GM10266 (cell line): ENCODE results near the gene KPNA2.
"Not testable (repeated sequence)": the region's sequence is repeated elsewhere in the genome, so short reads cannot be mapped to it uniquely, and the experiment has no call there.

ENCODE experiments used
- DNase-seq: peaks from one replicate; pipeline ENCODE4 v3.0.0; 2012; ENCODE audit errors: extremely low spot score
- TF ChIP-seq, protein P1 (sequence below): IDR thresholded peaks from 2 replicates; pipeline ENCODE4 v1.5.1; 2012; ENCODE audit warnings: mild to moderate bottlenecking, low read depth; ENCODE audit not compliant: control insufficient read depth, insufficient read depth; ENCODE audit errors: missing control alignments

Gene KPNA2

DNA sequence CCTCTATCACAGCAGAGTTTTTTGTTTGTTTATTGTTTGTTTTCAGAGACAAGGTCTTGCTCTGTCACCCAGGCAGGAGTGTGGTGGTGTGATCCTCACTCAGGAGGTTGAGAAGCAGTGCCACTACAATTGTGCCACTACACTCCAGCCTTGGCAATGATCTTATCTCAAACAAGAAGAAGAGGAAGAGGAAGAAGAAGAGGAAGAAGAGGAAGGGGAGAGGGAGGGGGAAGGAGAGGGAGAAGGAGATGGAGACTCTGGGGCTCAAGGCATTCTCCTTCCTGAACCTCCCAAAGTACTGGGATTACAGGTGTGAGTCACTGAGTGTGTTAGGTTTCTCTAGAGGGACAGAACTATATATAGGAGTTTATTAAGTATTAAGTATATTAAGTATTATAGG is 22.1 kb upstream of the KPNA2 start:
- no peak for DNase-seq
- TF ChIP-seq, protein P1, sequence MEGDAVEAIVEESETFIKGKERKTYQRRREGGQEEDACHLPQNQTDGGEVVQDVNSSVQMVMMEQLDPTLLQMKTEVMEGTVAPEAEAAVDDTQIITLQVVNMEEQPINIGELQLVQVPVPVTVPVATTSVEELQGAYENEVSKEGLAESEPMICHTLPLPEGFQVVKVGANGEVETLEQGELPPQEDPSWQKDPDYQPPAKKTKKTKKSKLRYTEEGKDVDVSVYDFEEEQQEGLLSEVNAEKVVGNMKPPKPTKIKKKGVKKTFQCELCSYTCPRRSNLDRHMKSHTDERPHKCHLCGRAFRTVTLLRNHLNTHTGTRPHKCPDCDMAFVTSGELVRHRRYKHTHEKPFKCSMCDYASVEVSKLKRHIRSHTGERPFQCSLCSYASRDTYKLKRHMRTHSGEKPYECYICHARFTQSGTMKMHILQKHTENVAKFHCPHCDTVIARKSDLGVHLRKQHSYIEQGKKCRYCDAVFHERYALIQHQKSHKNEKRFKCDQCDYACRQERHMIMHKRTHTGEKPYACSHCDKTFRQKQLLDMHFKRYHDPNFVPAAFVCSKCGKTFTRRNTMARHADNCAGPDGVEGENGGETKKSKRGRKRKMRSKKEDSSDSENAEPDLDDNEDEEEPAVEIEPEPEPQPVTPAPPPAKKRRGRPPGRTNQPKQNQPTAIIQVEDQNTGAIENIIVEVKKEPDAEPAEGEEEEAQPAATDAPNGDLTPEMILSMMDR, result no peak

DNA sequence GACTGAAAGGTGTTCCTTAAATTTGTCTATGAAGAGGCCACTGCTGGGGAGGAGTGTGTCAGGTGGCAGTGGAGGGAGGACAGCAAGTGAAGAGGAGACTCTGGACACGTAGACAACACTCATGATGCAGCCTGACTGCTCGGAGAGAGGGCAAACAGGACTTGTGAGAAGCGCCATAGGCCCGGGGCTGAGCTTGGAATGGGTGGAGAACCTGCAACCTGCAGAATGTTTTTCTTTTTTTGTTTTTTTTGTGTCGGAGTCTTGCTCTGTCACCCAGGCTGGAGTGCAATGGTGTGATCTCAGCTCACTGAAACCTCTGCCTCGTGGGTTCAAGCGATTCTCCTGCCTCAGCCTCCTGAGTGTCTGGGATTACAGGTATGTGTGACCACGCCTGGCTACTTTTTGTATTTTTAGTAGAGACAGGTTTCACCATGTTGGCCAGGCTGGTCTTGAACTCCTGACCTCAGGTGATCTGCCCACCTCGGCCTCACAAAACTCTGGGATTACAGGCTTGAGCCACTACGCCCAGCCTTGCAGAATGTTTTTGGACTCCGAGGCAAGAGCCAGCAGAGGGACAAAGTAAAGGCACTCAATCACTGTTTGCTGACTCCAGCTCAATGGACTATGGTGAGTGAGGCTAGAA is 20.3 kb upstream of the KPNA2 start:
- DNase-seq, result no peak
- TF ChIP-seq, protein P1, result no peak

DNA sequence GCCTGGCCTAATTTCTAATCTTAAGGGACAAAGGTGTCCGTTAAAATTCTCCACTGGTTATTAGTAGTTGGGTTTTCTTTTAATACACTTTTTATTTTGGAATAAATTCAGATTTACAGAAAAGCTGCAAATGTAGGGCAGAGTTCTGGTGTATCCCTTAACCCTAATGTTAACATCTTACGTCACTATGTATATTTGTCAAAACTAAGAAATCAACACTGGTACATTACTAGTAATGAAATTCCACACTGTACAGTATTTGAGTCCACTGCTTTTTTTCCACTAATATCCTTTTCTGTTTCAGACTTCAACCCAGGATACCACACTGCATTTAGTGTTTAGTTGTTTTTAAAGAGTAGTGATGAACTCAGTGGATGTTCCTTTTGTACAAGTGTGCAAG is 18.7 kb upstream of the KPNA2 start:
- TF ChIP-seq, protein P1, result no peak
- DNase-seq, result no peak

DNA sequence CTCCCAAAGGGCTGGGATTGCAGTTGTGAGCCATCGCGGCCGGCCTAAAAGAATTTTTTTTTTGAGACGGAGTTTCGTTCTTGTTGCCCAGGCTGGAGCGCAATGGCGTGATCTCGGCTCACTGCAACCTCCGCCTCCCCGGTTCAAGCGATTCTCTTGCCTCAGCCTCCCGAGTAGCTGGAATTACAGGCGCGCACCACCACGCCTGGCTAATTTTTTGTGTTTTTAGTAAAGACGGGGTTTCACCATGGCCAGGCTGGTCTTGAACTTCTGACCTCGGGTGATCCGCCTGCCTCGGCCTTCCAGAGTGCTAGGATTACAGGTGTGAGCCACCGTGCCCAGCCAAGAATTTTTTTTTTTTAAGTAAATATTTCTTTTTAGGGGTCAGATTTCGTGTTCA is 17.0 kb upstream of the KPNA2 start:
- not testable (repeated sequence) for DNase-seq

DNA sequence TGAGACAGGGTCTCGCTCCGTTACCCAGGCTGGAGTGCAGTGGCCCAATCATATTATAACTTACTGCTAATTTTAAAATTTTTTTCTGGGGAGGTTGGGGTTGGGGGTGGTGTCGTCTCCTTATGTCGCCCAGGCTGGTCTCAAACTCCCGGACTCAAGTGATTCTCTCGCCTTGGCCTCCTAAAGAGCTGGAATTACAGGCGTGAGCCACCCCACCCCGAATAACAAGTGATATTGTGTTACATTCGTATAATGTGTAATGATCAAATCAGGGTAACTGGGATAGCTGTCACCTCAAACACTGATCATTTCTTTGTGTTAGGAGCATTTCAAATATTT is 16.2 kb upstream of the KPNA2 start:
- TF ChIP-seq, protein P1, result no peak
- no peak for DNase-seq

DNA sequence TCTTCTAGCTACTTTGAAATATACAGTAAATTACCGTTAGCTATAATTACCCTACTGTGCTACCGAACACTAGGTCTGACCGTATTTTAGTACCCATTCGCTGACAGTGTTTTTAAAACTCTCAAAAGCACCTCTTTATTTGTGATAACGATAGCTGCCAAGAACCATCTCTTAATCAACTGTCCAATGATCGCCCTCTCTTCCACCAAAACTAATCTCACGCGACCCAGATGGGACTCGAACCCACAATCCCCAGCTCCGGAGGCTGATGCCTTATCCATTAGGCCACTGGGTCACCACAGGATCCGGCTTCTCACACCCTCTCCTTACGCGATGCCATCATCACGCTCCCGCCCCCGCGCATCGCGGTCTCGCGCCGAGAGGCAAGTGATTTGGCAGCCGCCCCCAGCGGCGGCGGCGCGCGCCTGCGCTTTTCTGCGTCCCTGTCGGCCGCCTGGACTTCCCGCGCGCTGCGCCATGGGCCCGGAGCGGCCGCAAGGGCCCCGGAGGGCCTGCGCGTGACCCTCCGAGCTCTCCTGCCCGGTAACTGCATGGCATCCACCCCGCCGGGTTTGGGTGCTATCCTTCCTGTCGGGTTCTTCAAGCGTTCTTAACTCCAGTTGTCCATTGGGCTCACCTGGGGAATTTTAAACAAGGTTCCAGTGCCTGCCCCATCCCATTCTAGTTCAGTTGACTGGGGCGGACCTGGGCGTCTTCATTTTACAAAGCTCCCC is 15.7 kb upstream of the KPNA2 start:
- DNase-seq, result peak; percentile 93
- TF ChIP-seq, protein P1, result peak; percentile 36

DNA sequence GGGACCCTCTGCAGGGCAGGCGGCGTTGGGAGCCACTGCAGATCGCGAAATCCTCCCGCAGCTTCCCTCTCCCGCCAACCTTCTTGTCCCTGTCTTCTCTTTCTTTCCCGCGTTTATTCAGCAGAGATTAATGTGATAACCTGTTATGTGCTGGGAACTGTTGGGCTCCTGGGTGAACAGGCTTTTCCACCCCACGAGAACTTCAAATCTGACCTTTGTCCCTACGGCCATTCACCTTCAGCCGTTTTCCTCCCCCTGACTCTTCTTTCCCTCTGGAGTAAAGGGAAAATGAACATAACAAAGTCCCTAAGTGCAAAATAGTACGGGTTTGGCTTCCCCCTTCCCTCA is 15.2 kb upstream of the KPNA2 start:
- TF ChIP-seq, protein P1, result no peak
- DNase-seq, result peak; percentile 40

DNA sequence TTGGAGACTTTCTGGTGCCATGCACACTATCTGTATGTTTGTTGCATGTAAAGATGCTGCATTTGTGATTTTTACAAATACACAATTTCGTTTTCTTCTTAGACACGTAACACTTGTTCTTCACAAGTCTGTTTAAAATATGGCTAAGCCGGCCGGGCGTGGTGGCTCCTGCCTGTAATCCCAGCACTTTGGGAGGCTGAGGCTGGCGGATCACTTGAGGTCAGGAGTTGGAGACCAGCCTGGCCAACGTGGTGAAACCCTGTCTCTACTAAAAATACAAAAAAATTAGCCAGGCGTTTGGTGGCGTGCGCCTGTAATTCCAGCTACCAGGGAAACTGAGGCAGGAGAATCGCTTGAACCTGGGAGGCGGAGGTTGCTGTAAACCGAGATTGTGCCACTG is 14.7 kb upstream of the KPNA2 start:
- DNase-seq, result not testable (repeated sequence)
